Heart left ventricle (tissue), 16 donors: ENCODE results near the gene SFTPD. TPM values are rescaled to one million over a fixed set of nuclear protein-coding genes. Genes with fewer than 3 reads are reported as not detected.
A peak's percentile ranks its signal among the peaks of the same experiment; 100 is the strongest.
"Not testable (repeated sequence)": the region's sequence is repeated elsewhere in the genome, so short reads cannot be mapped to it uniquely, and the experiment has no call there.

Experiments
- ATAC-seq, 4 donors: fragments of 200-7000 bp; cut with Tn5 transposase; one replicate each; pipeline ENCODE4 v1.9.1; 2020 to 2022; ENCODE audit warnings: moderate library complexity in 4 of 4, mild to moderate bottlenecking in 3 of 4, moderate number of reproducible peaks in 1 of 4
- DNase-seq, 5 donors: peaks; one replicate each; pipeline ENCODE4 v3.0.0-alpha.2; 2020
- H3K27ac ChIP-seq, 12 donors: fragments of 200-600 bp; sonication (generic) in 4 of 12; one replicate each; pipeline versions ENCODE4 v1.5.0 to v1.8.0; 2016 to 2022; ENCODE audit warnings: mild to moderate bottlenecking in 2 of 12
- H3K27me3 ChIP-seq, 9 donors: fragments of 200-600 bp; sonication (generic) in 2 of 9; one replicate each; pipeline versions ENCODE4 v1.5.1 to v1.8.0; 2016 to 2022; ENCODE audit warnings: mild to moderate bottlenecking in 3 of 9
- H3K36me3 ChIP-seq, 9 donors: fragments of 200-600 bp; sonication (generic) in 2 of 9; one replicate each; pipeline versions ENCODE4 v1.5.0 to v1.8.0; 2018 to 2022; ENCODE audit warnings: mild to moderate bottlenecking in 2 of 9
- H3K4me1 ChIP-seq, 12 donors: fragments of 200-600 bp; sonication (generic) in 4 of 12; one replicate each; pipeline versions ENCODE4 v1.5.0 to v1.8.0; 2016 to 2022; ENCODE audit warnings: mild to moderate bottlenecking in 3 of 12
- H3K4me3 ChIP-seq, 12 donors: fragments of 200-600 bp; sonication (generic) in 4 of 12; one replicate each; pipeline versions ENCODE4 v1.5.0 to v1.8.0; 2017 to 2022; ENCODE audit warnings: mild to moderate bottlenecking in 9 of 12, moderate library complexity in 4 of 12
- H3K9me3 ChIP-seq, 12 donors: fragments of 200-600 bp; sonication (generic) in 4 of 12; one replicate each; pipeline versions ENCODE4 v1.5.0 to v1.8.0; 2016 to 2022; ENCODE audit warnings: mild to moderate bottlenecking in 1 of 12
- POLR2A ChIP-seq, 2 donors: fragments of 450-650 bp; IDR thresholded peaks; one replicate each; pipeline ENCODE4 v1.6.1; 2017; ENCODE audit warnings: antibody characterized with exemption in 2 of 2, mild to moderate bottlenecking in 2 of 2, moderate library complexity in 2 of 2
- WGBS, 4 donors: extraction: QIAGEN DNeasy Blood & Tissue Kit in 2 of 4; methylation state at CpG; one replicate each; pipeline versions ENCODE4 v1.1.5 to v1.1.7; 2013 to 2018; 5-methylcytosine and 5-hydroxymethylcytosine counted together
- intact Hi-C, 10 donors: fragments of 100-400 bp; cut with DNase I; formaldehyde crosslinking; loops; one replicate each; pipeline versions ENCODE4 v1.11.1 to v1.14.2; 2022
- polyA plus RNA-seq, 2 donors: library from polyadenylated mRNA; stranded (reverse); fragments of 200-250 nt; gene quantifications; one replicate each; pipeline ENCODE4 v1.2.3, GENCODE V29; 2013
- total RNA-seq, 9 donors: library from RNA; depleted of rRNA in 2 of 9; stranded (reverse); fragments of >200 nt in 2 of 9; fragmentation: NEBNext Ultra II Directional in 3 of 9; extraction: Animal tissue kit (Norgen Biotek cat#: 25700) in 3 of 9; gene quantifications; one replicate each; pipeline versions ENCODE4 v1.1.0 to v1.2.4, GENCODE V29; 2016 to 2023
- TF ChIP-seq, protein P1 (sequence below), 12 donors: fragments of 200-600 bp; sonication (generic) in 4 of 12; IDR thresholded peaks; one replicate each; pipeline versions ENCODE4 v1.5.0 to v1.8.0; 2018 to 2022; ENCODE audit warnings: antibody characterized with exemption in 12 of 12, mild to moderate bottlenecking in 5 of 12
- donor health status: ischemic (EF 13 %, LVEDD 7.1; RV severe dilation, severe dysfunction).
- donor health status: healthy with polysubstance abuse.
- donor health status: DM: no; HTN: yes; CAD: no.
- donor health status: DM: no; HTN: no; CAD: no.
- donor health status: ischemic (EF 25% LVEDD 6.9; RV normal size, moderate dysfunction).
- donor health status: ischemic (EF 25% LVEDD 5.7; RV mildly dilated, moderate dysfunction).
- donor health status: healthy.
- donor health status: DM: yes; HTN: yes; CAD: no.
- donor health status: ischemic (EF 35%, LVEDD 5.7; RV mildly dilated, moderate dysfunction).
- donor health status: nonischemic (EF 11% LVEDD 7.7; RV severe dilation, severe dysfunction).
- donor health status: DM: yes; HTN: yes; CAD: no.
- donor health status: PGD.
- donor health status: ischemic (EF 29% LVEDD 5.4; RV normal size, mild dysfunction).
- donor health status: nonischemic (EF 23%, LVEDD 6.1; RV moderate dilation, normal function).

SFTPD gene
- total and polyA plus RNA-seq, 11 donors, result 0.12 to 1.9 (median 1.0) TPM; not detected in 1

DNA sequence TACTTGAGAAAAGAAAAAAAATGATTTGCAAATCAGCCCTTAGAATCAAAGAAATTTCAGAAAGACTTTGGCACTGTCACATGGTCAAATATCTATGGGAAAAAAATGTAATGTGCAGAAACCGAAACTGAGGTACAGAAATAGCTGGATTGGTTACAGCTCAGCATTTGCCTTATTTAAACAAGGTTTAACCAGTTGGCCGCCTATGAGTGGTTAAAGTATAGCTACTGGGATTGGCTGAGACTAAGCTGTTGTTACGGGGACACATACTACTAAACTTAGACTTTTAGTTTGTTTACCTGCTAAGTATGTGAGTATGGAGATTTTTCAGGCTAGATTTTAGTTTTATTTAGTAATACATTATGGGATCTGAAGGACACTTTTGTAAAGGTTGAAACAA, 38.6 kb downstream of the SFTPD start:
- intact Hi-C loops, result no loop called here
- Histone ChIP-seq H3K36me3 (peaks cover 0 to 8% (median 0%) of the 10 kb centered on the region in 9 donors), H3K27ac (peak overlapping the region; percentile 7 to 80 (median 62)), H3K4me1 (peaks cover 0 to 18% (median 5%) of the 10 kb centered on the region in 12 donors), H3K9me3 (no peaks in the 10 kb centered on the region), H3K27me3 (peaks cover 0 to 1% (median 0%) of the 10 kb centered on the region in 9 donors), H3K4me3 (peak overlapping the region in 9 of 12 donors; percentile 0 to 36 (median 25))
- DNase-seq (no peak), ATAC-seq (peak in 3 of 4 donors; percentile 56 to 64 (median 63))
- WGBS, 4 donors, result 44 to 82% (median 54%) methylated on average over 3 of the region's 3 CpGs
- TF ChIP-seq, protein P1, sequence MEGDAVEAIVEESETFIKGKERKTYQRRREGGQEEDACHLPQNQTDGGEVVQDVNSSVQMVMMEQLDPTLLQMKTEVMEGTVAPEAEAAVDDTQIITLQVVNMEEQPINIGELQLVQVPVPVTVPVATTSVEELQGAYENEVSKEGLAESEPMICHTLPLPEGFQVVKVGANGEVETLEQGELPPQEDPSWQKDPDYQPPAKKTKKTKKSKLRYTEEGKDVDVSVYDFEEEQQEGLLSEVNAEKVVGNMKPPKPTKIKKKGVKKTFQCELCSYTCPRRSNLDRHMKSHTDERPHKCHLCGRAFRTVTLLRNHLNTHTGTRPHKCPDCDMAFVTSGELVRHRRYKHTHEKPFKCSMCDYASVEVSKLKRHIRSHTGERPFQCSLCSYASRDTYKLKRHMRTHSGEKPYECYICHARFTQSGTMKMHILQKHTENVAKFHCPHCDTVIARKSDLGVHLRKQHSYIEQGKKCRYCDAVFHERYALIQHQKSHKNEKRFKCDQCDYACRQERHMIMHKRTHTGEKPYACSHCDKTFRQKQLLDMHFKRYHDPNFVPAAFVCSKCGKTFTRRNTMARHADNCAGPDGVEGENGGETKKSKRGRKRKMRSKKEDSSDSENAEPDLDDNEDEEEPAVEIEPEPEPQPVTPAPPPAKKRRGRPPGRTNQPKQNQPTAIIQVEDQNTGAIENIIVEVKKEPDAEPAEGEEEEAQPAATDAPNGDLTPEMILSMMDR (IDR thresholded peaks at IDR 0.05), result no peak
- no peak for TF ChIP-seq POLR2A (IDR thresholded peaks at IDR 0.05)

DNA sequence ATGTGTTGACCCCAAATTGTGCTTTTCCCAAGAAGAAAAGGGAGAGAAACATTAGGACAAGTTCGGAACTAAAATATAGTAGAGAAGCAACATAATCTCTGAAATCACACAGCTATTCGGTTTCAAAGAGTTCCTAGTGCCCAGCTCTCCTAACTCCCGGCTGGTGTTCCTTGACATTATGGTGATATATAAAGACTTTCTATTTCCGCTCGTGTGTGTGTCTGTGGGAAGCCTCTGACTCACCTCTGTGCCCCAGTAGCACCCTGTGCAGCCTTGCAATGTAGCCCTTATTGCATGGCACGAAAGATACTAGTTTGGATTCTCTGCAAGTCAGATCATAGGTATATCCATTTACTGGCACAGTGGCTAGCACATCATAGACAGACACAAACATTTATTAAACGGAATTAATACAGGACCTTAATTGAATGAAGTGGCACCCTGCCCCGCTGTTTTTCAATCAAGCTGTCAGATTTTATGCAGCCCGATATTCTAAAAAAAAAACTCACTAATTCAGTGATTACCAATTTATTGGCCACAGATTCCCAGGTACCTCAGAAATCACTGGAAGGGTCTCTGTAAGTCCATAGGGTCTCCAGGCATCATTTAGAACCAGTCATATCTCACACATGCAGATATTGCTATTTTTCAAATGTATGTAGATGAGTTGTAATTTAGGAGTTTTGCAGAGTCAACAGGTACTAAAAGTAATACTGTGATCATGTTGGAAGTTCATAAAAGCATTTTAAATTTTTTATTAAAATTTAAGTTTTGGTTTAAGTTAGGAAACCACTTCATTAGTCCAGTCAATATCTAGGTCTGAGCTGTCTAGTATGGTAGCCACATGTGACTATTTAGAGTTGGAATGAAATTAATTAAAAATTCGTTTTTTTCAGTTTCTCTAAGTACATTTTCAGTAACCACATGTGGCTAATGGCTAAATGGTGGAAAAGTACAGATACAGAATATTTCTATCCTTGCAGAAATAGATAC, 43.3 kb downstream of the SFTPD start:
- intact Hi-C loops, result no loop called here
- Histone ChIP-seq H3K27me3 (peaks cover 0 to 15% (median 0%) of the 10 kb centered on the region in 9 donors), H3K9me3 (no peaks in the 10 kb centered on the region), H3K4me1 (peaks cover 0 to 16% (median 6%) of the 10 kb centered on the region in 12 donors), H3K27ac (peak overlapping the region; percentile 53 to 92 (median 86)), H3K4me3 (peak overlapping the region; percentile 54 to 86 (median 70)), H3K36me3 (peaks cover 0 to 8% (median 0%) of the 10 kb centered on the region in 9 donors)
- WGBS, 4 donors, result 22 to 26% (median 23%) methylated on average over 10 of the region's 10 CpGs
- no peak for DNase-seq
- no peak for TF ChIP-seq POLR2A (IDR thresholded peaks at IDR 0.05)
- TF ChIP-seq, protein P1 (IDR thresholded peaks at IDR 0.05), result no peak
- peak; percentile 39 to 63 (median 54) for ATAC-seq

DNA sequence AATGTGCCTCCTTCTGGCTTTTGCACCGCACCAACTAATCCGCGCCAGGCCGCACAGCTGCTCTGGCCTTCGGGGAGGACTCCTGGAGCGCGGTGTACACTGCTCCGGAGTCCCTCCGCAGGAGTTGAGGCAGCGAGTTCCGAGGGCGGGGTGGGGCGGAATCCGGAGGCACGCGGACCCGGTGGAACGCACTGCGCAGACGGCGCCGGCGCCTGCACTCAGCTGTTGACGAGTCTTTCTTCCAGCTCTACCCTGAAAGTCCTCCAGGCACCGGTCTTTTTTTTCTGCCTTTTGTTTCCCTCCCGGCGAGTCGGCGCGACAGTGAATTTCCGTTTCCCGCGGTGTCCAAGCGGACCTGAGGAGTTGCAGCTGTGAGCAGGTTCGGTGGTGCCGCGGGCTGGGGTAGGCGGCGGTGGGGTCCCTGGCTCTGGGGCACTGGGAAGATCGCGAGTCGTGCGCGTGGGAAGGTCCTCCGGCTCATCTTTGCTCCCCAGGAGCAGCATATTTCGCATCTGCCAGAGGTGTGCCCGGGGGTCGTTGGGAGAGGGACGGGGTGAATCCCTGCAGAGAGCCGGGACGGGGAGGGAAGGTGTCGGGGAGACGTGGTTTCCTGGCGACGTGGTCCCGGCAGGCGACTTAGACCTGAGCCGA, 44.1 kb downstream of the SFTPD start:
- 0 to 2% (median 1%) methylated on average over 49 to 58 of the region's 58 CpGs for WGBS, 4 donors
- ATAC-seq, result peak; percentile 95 to 99 (median 97)
- intact Hi-C loops, result no loop called here

DNA sequence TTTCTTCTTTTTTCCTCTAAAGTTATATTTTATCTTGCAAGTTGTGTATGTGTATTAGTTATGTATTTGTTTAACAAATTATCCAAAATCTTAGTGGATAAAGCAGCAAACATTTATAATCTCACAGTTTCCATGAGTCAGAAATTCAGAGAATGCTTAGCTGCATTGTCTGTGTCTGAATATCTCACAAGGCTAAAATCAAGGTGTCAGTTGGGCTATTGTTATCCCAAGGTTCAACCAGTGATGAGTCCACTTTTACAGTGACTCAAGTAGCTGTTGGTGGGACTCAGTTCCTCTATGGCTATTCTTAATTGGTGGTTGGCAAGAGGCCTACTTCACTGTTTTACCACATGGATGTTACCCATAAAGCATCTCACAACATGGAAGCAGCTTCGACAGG, 47.3 kb downstream of the SFTPD start:
- H3K36me3 ChIP-seq, intact Hi-C loops, ATAC-seq, H3K4me3 ChIP-seq, DNase-seq, H3K27ac ChIP-seq, H3K9me3 ChIP-seq: not testable (repeated sequence)
- H3K27me3 ChIP-seq, result peaks cover 0 to 15% (median 0%) of the 10 kb centered on the region in 9 donors
- peaks cover 0 to 16% (median 5%) of the 10 kb centered on the region in 12 donors for H3K4me1 ChIP-seq
- whole genome bisulfite sequencing, 4 donors, result 73 to 91% (median 88%) methylated on average over 1 of the region's 1 CpG

More for the DNA sequence above, 44.1 kb downstream of the SFTPD start:
- Histone ChIP-seq H3K9me3 (no peaks in the 10 kb centered on the region), H3K4me3 (peak overlapping the region; percentile 54 to 86 (median 70)), H3K4me1 (peaks cover 0 to 16% (median 6%) of the 10 kb centered on the region in 12 donors), H3K27ac (peak overlapping the region; percentile 53 to 92 (median 86)), H3K36me3 (peaks cover 0 to 8% (median 0%) of the 10 kb centered on the region in 9 donors), H3K27me3 (peaks cover 0 to 15% (median 0%) of the 10 kb centered on the region in 9 donors)
- TF ChIP-seq, protein P1 (IDR thresholded peaks at IDR 0.05), result no peak
- TF ChIP-seq POLR2A (IDR thresholded peaks at IDR 0.05), result no peak
- peak; percentile 77 to 86 (median 86) for DNase-seq
